Esophagus muscularis mucosa (tissue), 4 donors: ENCODE data around the gene DOCK10. TPM values are rescaled to one million over a fixed set of nuclear protein-coding genes. Genes with fewer than 3 reads are reported as not detected.

Experiments used
- DNase-seq: peaks from one replicate; pipeline ENCODE4 v3.0.0-alpha.2; 2017; ENCODE audit errors: extremely low spot score
- H3K27ac ChIP-seq, 4 donors: fragments of 200-600 bp; sonication (generic); replicated peaks in 1 of 4; 1 replicate in 3 of 4; 2 replicates in 1 of 4; pipeline ENCODE4 v1.5.1; 2016 to 2019; ENCODE audit warnings: mild to moderate bottlenecking in 1 of 4
- H3K27me3 ChIP-seq, 4 donors: fragments of 200-600 bp; sonication (generic); one replicate each; pipeline versions ENCODE4 v1.5.1 to v1.6.0; 2016 to 2019
- H3K36me3 ChIP-seq, 4 donors: fragments of 200-600 bp; sonication (generic); one replicate each; pipeline ENCODE4 v1.5.1; 2016 to 2019
- H3K4me1 ChIP-seq, 4 donors: fragments of 200-600 bp; sonication (generic); one replicate each; pipeline ENCODE4 v1.5.1; 2016 to 2019
- H3K4me3 ChIP-seq, 4 donors: fragments of 200-600 bp; sonication (generic); 1 replicate in 2 of 4; 2 replicates in 2 of 4; pipeline ENCODE4 v1.5.1; 2016 to 2019; ENCODE audit warnings: mild to moderate bottlenecking in 4 of 4, moderate library complexity in 1 of 4
- H3K9me3 ChIP-seq, 4 donors: fragments of 200-600 bp; sonication (generic); 1 replicate in 3 of 4; 2 replicates in 1 of 4; pipeline ENCODE4 v1.5.1; 2016 to 2019
- CTCF ChIP-seq, 3 experiments: fragments of 200-600 bp in 2 of 3; fragments of 450-650 bp in 1 of 3; sonication (generic) in 2 of 3; IDR thresholded peaks; one replicate each; pipeline ENCODE4 v1.5.1; 2017 to 2019; ENCODE audit warnings: antibody characterized with exemption in 3 of 3, mild to moderate bottlenecking in 2 of 3, moderate library complexity in 1 of 3
- EP300 ChIP-seq: sonication (generic); formaldehyde crosslinking; IDR thresholded peaks from one replicate; pipeline ENCODE4 v1.6.1; 2017; ENCODE audit warnings: antibody characterized with exemption
- POLR2A ChIP-seq: fragments of 450-650 bp; IDR thresholded peaks from one replicate; pipeline ENCODE4 v1.6.1; 2017; ENCODE audit warnings: antibody characterized with exemption, moderate library complexity, mild to moderate bottlenecking, low read depth
- POLR2AphosphoS5 ChIP-seq, 2 donors: sonication (generic); formaldehyde crosslinking; IDR thresholded peaks; one replicate each; pipeline ENCODE4 v1.6.1; 2017; ENCODE audit warnings: antibody characterized with exemption in 2 of 2
- WGBS: methylation state at CpG from one replicate; pipeline ENCODE4 v1.1.5; 2018; 5-methylcytosine and 5-hydroxymethylcytosine counted together
- intact Hi-C: fragments of 100-400 bp; cut with DNase I; formaldehyde crosslinking; loops from one replicate; pipeline ENCODE4 v1.15.1; 2023
- small RNA-seq, 3 donors: library from RNA; depleted of rRNA; stranded (forward); fragments of <200 nt; gene quantifications; one replicate each; pipeline ENCODE3, GENCODE V24; 2016
- total RNA-seq, 4 donors: library from RNA; depleted of rRNA; stranded (reverse); fragments of >200 nt; gene quantifications; one replicate each; pipeline versions ENCODE4 v1.1.0 to v1.2.1, GENCODE V29; 2016

DOCK10 gene
- total RNA-seq, 4 donors from 2014 or later, result 1.9 to 11.6 (median 6.3) TPM

GRCh38 chr2:224716201-224716600 lies 326.1 kb downstream of the DOCK10 start, which contains the start of gene CCDC195:
TSS of gene CCDC195 (minus strand) at chr2:224716365. CDS start at chr2:224716365, 0 bp downstream.
- WGBS, result 95% methylated on average over 5 of the region's 5 CpGs
- no peaks in the 10 kb centered on the region for H3K27me3 ChIP-seq

More at GRCh38 chr2:224716201-224716600, 326.1 kb downstream of the DOCK10 start, which contains the start of gene CCDC195:
- DNase-seq, result no peak
- TF ChIP-seq EP300 (no peak), CTCF (IDR thresholded peaks at IDR 0.05) (no peak), POLR2AphosphoS5 (IDR thresholded peaks at IDR 0.05) (no peak), POLR2A (no peak)
- no peak within 1 kb of the TSS for H3K27ac ChIP-seq
- intact Hi-C loops, result no loop called here
- no peaks in the 10 kb centered on the region for H3K9me3 ChIP-seq
- no peaks in the 10 kb centered on the region for H3K36me3 ChIP-seq
- no peaks in the 10 kb centered on the region for H3K4me1 ChIP-seq
- H3K4me3 ChIP-seq, result no peak within 1 kb of the TSS

Small RNA genes lying within 50 kb of the gene (small RNA-seq; reads per million reads assigned to genes)
- 0 reads per million in 3 donors for gene MIR4439
